ENCODE data around the gene EFCAB8. TPM values are rescaled to one million over a fixed set of nuclear protein-coding genes. Genes with fewer than 3 reads are reported as not detected.

EFCAB8 gene
- total RNA-seq, 1 experiment from 2014 or later, result 0.09 TPM

DNA sequence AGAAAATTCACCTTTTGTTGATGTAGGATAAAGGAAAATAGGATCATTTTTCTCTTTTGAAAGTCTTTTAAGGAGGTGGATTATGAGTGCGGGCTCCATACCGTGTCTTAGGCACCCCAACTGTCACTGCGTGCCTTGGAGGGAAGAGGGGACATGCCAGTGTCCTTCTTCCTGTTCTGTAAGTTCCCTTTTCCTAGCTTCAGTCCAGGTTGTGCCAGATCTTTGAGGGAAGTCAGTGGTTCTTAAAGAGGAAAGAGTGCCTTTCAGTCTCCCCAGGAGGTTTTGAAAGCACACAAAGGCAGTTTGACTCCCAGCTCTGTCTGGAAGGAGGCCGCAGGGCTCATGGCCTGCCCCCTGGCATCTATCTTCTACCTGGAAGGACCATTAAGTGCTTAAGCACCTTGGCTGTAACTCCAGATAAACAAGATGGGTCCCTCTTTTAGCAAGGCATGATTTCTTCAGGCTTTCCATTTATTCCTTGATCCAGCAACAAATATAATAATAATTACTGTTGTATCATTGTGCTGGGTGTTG is 13.0 kb downstream of the EFCAB8 start:
- peaks cover 4 to 6% of the 10 kb centered on the region in 2 experiments for H3K4me1 Mint-ChIP-seq
- no peak overlapping the region for H3K4ac ChIP-seq (ENCODE audit: low read depth, low read length)
- H2BK5ac ChIP-seq (ENCODE audit: insufficient read length, low read length), result no peak overlapping the region
- H3K56ac ChIP-seq (ENCODE audit: insufficient read length, low read depth, low read length), result no peak overlapping the region
- no peaks in the 10 kb centered on the region for H3K79me1 ChIP-seq (ENCODE audit: insufficient read depth, low read depth, low read length, poor library complexity, severe bottlenecking)
- no peaks in the 10 kb centered on the region for H3K23me2 ChIP-seq (ENCODE audit: insufficient read length, low read depth, low read length, poor library complexity, severe bottlenecking)
- no CpG with 5 or more reads among the region's 4 CpGs for WGBS (ENCODE audit: extremely low coverage, insufficient read length, low lambda C conversion rate)
- no peak overlapping the region for H3K9ac ChIP-seq (ENCODE audit: extremely low read depth, insufficient read length, low read length)
- no peak overlapping the region for H2AFZ ChIP-seq (ENCODE audit: low read length)
- no peak overlapping the region for H3K4me3 Mint-ChIP-seq
- H3K27ac Mint-ChIP-seq, result peak overlapping the region in 1 of 3 experiments; percentile 44; a peak in 1 of 7 replicates
- no peaks in the 10 kb centered on the region for H3K9me3 ChIP-seq (ENCODE audit: control insufficient read depth, low read depth, low read length)
- no peak overlapping the region for H3T11ph ChIP-seq (ENCODE audit: low read length)
- H4K91ac ChIP-seq (ENCODE audit: insufficient read length, low read depth, low read length), result no peak overlapping the region
- no peak overlapping the region for H2BK20ac ChIP-seq (ENCODE audit: low read depth, low read length, poor library complexity, severe bottlenecking)
- no peaks in the 10 kb centered on the region; a peak in 1 of 7 replicates for H3K36me3 Mint-ChIP-seq (ENCODE audit: insufficient read depth in 1 of 3, low read depth in 3 of 3)
- no peaks in the 10 kb centered on the region for H3K27me3 Mint-ChIP-seq (ENCODE audit: low read depth)
- no peak overlapping the region for H3K23ac ChIP-seq (ENCODE audit: insufficient read length, low read depth, low read length)
- H3K4me2 ChIP-seq (ENCODE audit: insufficient read depth, insufficient read length, low read length), result no peak overlapping the region
- H4K5ac ChIP-seq (ENCODE audit: insufficient read length, low read depth, low read length), result no peak overlapping the region
- no peak for DNase-seq
- no peaks in the 10 kb centered on the region for H3K4me1 ChIP-seq (ENCODE audit: insufficient read depth, low read length)
- H3K27ac ChIP-seq (ENCODE audit: insufficient read length, low read depth, low read length), result no peak overlapping the region
- no peaks in the 10 kb centered on the region for H4K20me1 ChIP-seq (ENCODE audit: control insufficient read depth, insufficient read depth, insufficient read length)
- TF ChIP-seq, protein P1, sequence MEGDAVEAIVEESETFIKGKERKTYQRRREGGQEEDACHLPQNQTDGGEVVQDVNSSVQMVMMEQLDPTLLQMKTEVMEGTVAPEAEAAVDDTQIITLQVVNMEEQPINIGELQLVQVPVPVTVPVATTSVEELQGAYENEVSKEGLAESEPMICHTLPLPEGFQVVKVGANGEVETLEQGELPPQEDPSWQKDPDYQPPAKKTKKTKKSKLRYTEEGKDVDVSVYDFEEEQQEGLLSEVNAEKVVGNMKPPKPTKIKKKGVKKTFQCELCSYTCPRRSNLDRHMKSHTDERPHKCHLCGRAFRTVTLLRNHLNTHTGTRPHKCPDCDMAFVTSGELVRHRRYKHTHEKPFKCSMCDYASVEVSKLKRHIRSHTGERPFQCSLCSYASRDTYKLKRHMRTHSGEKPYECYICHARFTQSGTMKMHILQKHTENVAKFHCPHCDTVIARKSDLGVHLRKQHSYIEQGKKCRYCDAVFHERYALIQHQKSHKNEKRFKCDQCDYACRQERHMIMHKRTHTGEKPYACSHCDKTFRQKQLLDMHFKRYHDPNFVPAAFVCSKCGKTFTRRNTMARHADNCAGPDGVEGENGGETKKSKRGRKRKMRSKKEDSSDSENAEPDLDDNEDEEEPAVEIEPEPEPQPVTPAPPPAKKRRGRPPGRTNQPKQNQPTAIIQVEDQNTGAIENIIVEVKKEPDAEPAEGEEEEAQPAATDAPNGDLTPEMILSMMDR (conservative IDR thresholded peaks at IDR 0.05), result no peak
- no peak overlapping the region for H4K8ac ChIP-seq (replicated peaks; ENCODE audit: insufficient read length, low read depth, low read length)
- H2BK12ac ChIP-seq (ENCODE audit: insufficient read length, low read depth, low read length), result no peak overlapping the region
- no peaks in the 10 kb centered on the region for H3K9me3 Mint-ChIP-seq
- H3K14ac ChIP-seq (ENCODE audit: insufficient read depth, low read length), result no peak overlapping the region
- H2AK5ac ChIP-seq (ENCODE audit: insufficient read length, low read length), result no peak overlapping the region
- no peak overlapping the region for H2BK15ac ChIP-seq (ENCODE audit: low read depth, low read length)
- H2BK120ac ChIP-seq (ENCODE audit: low read depth, low read length, poor library complexity, severe bottlenecking), result no peak overlapping the region
- H3K18ac ChIP-seq (ENCODE audit: insufficient read length, low read depth, low read length), result no peak overlapping the region
- H3K27me3 ChIP-seq (ENCODE audit: insufficient read depth, low read length), result no peaks in the 10 kb centered on the region
- no peaks in the 10 kb centered on the region for H3K79me2 ChIP-seq (ENCODE audit: insufficient read depth, low read length)

Data from H9 (cell line).